B cell (primary cell): Measurements from ENCODE around the gene SETBP1. TPM values are rescaled to one million over a fixed set of nuclear protein-coding genes. Genes with fewer than 3 reads are reported as not detected.

ENCODE experiments used
- ATAC-seq: fragments of 200-7000 bp; cut with Tn5 transposase; one replicate; pipeline ENCODE4 v1.10.0; 2021; ENCODE audit warnings: low read depth, mild to moderate bottlenecking, moderate number of reproducible peaks, moderate library complexity
- CTCF ChIA-PET: fragments of 350-600 bp; sonication (Branson Sonifier 250); formaldehyde crosslinking; loops from one replicate; lab custom pipeline; 2021; ENCODE audit warnings: antibody characterized with exemption, inconsistent platforms; lab: Charles Lee
- POLR2A ChIA-PET: fragments of 350-600 bp; sonication (Branson Sonifier 250); formaldehyde crosslinking; loops from one replicate; lab custom pipeline; 2021; ENCODE audit warnings: antibody characterized with exemption; lab: Charles Lee
- DNase-seq: peaks from one replicate; pipeline ENCODE4 v3.0.0; 2013
- H2AFZ ChIP-seq: 2 replicates; pipeline ENCODE4 v1.6.1; 2012; ENCODE audit warnings: mild to moderate bottlenecking, low read depth, low read length; ENCODE audit not compliant: insufficient read depth, poor library complexity, severe bottlenecking
- H3K27ac ChIP-seq, 2 donors: 1 replicate in 1 of 2; 2 replicates in 1 of 2; pipeline ENCODE4 v1.5.1; 2012 to 2013; ENCODE audit warnings: low read length in 2 of 2, mild to moderate bottlenecking in 2 of 2, moderate library complexity in 1 of 2
- H3K27me3 ChIP-seq, 4 experiments: fragments of 200-600 bp in 1 of 4; sonication (generic) in 1 of 4; replicated peaks in 1 of 4; 1 replicate in 2 of 4; 2 replicates in 2 of 4; pipeline versions ENCODE4 v1.6.1 to v1.7.0; 2013 to 2016; ENCODE audit warnings: low read length in 3 of 4, mild to moderate bottlenecking in 2 of 4, mixed read lengths in 1 of 4, moderate library complexity in 1 of 4; ENCODE audit not compliant: insufficient read depth in 4 of 4, control insufficient read depth in 3 of 4; ENCODE audit errors: control extremely low read depth in 1 of 4
- H3K36me3 ChIP-seq, 2 experiments: replicated peaks in 1 of 2; 1 replicate in 1 of 2; 2 replicates in 1 of 2; pipeline versions ENCODE4 v1.6.1 to v1.7.1; 2013; ENCODE audit warnings: low read length in 1 of 2; ENCODE audit not compliant: insufficient read depth in 2 of 2, control insufficient read depth in 1 of 2; ENCODE audit errors: control extremely low read depth in 1 of 2, extremely low read depth in 1 of 2
- H3K4me1 ChIP-seq, 2 donors: fragments of 200-600 bp in 1 of 2; sonication (generic) in 1 of 2; 1 replicate in 1 of 2; 2 replicates in 1 of 2; pipeline versions ENCODE4 v1.5.1 to v1.6.1; 2013 to 2017; ENCODE audit warnings: low read length in 2 of 2; ENCODE audit not compliant: control insufficient read depth in 2 of 2, insufficient read depth in 2 of 2
- H3K4me2 ChIP-seq: replicated peaks from 2 replicates; pipeline ENCODE3; 2012; ENCODE audit warnings: mild to moderate bottlenecking, low read depth, low read length; ENCODE audit not compliant: poor library complexity, severe bottlenecking
- H3K4me3 ChIP-seq, 5 experiments: fragments of 200-600 bp in 1 of 5; sonication (generic) in 1 of 5; 1 replicate in 3 of 5; 2 replicates in 2 of 5; pipeline versions ENCODE4 v1.5.1 to v1.7.0; 2011 to 2016; ENCODE audit warnings: low read length in 4 of 5, mild to moderate bottlenecking in 4 of 5, low read depth in 2 of 5, control low read depth in 1 of 5, moderate library complexity in 1 of 5; ENCODE audit not compliant: insufficient read depth in 1 of 5; ENCODE audit errors: control extremely low read depth in 1 of 5, extremely low read depth in 1 of 5
- H3K79me2 ChIP-seq: fragments of 200-600 bp; sonication (generic); one replicate; pipeline ENCODE4 v1.6.0; 2016; ENCODE audit warnings: low read length; ENCODE audit not compliant: control insufficient read depth, insufficient read depth
- H3K9ac ChIP-seq: fragments of 200-600 bp; sonication (generic); 2 replicates; pipeline ENCODE4 v1.6.1; 2017; ENCODE audit warnings: mild to moderate bottlenecking, low read length, moderate library complexity
- H3K9me3 ChIP-seq, 3 donors: one replicate each; pipeline versions ENCODE4 v1.6.1 to v1.7.1; 2013; ENCODE audit warnings: low read length in 2 of 3; ENCODE audit not compliant: control insufficient read depth in 2 of 3, insufficient read depth in 1 of 3; ENCODE audit errors: control extremely low read depth in 1 of 3
- H4K20me1 ChIP-seq: 2 replicates; pipeline ENCODE4 v1.6.0; 2012; ENCODE audit warnings: mild to moderate bottlenecking, low read length; ENCODE audit not compliant: insufficient read depth, control insufficient read depth, poor library complexity, severe bottlenecking
- H3K27ac Mint-ChIP-seq: one replicate; pipeline ENCODE4 v1.8.0; 2021; ENCODE audit warnings: mixed read lengths
- H3K27me3 Mint-ChIP-seq: one replicate; pipeline ENCODE4 v1.8.0; 2021; ENCODE audit warnings: mixed read lengths
- H3K4me1 Mint-ChIP-seq: one replicate; pipeline ENCODE4 v1.8.0; 2021; ENCODE audit warnings: mixed read lengths
- H3K4me3 Mint-ChIP-seq: one replicate; pipeline ENCODE4 v1.8.0; 2021; ENCODE audit warnings: mixed read lengths
- H3K9me3 Mint-ChIP-seq: one replicate; pipeline ENCODE4 v1.8.0; 2022; ENCODE audit warnings: mixed read lengths; ENCODE audit not compliant: insufficient read depth
- CTCF ChIP-seq: fragments of 200-600 bp; IDR thresholded peaks from one replicate; pipeline ENCODE4 v1.8.0; 2022; ENCODE audit warnings: antibody characterized with exemption, mild to moderate bottlenecking
- EZH2 ChIP-seq: IDR thresholded peaks from 2 replicates; pipeline ENCODE4 v1.6.1; 2012; ENCODE audit warnings: borderline replicate concordance, low read depth, mild to moderate bottlenecking, moderate library complexity, low read length; ENCODE audit not compliant: insufficient read depth, poor library complexity, severe bottlenecking
- WGBS: methylation state at CpG from one replicate; pipeline ENCODE4 v1.1.5; 2013; ENCODE audit warnings: missing lambda C conversion rate; ENCODE audit not compliant: insufficient coverage; 5-methylcytosine and 5-hydroxymethylcytosine counted together
- intact Hi-C: fragments of 100-400 bp; cut with micrococcal nuclease; formaldehyde crosslinking; loops from one replicate; pipeline ENCODE4 v1.10.0; 2022
- polyA plus RNA-seq: library from polyadenylated mRNA; depleted of rRNA; stranded (reverse); fragments of >200 nt; gene quantifications from 2 replicates; pipeline ENCODE4 v1.2.3, GENCODE V29; 2012
- total RNA-seq, 2 donors: library from RNA; stranded (reverse); fragments of 120-200 nt in 1 of 2; gene quantifications; 1 replicate in 1 of 2; 2 replicates in 1 of 2; pipeline versions ENCODE4 v1.2.3 to v1.2.4, GENCODE V29; 2013 to 2022

Gene SETBP1
- total and polyA plus RNA-seq, 2 donors (not counting 1 experiment from before 2014, with no cell fraction given) = 15.1 to 129 TPM

GRCh38 chr18:44821924-44822323 is 141.2 kb downstream of the SETBP1 start:
- Mint-ChIP-seq H3K4me1 (peaks cover 68% of the 10 kb centered on the region), H3K27me3 (no peaks in the 10 kb centered on the region), H3K9me3 (no peaks in the 10 kb centered on the region), H3K27ac (no peak overlapping the region), H3K4me3 (no peak overlapping the region)
- ChIA-PET POLR2A (no interaction called here), CTCF (interaction anchor here (1.1 to 2.5 kb wide), 3 partner anchors 18 to 391 kb away, joined by 3 to 8 read pairs (median 4); no protein-coding TSS in a partner anchor)
- peaks cover 0 to 1% of the 10 kb centered on the region in 2 experiments for H3K36me3 ChIP-seq
- no peaks in the 10 kb centered on the region for H4K20me1 ChIP-seq
- H3K4me2 ChIP-seq = no peak overlapping the region
- peaks cover 50 to 51% of the 10 kb centered on the region in 2 donors for H3K4me1 ChIP-seq
- no peak for DNase-seq
- 60% methylated on average over 1 of the region's 1 CpG for WGBS
- no peak overlapping the region for H2AFZ ChIP-seq
- H3K27me3 ChIP-seq = no peaks in the 10 kb centered on the region
- intact Hi-C loops = no loop called here
- no peak overlapping the region for H3K27ac ChIP-seq
- no peak overlapping the region for H3K9ac ChIP-seq
- TF ChIP-seq CTCF = no peak
- TF ChIP-seq EZH2 = no peak
- H3K4me3 ChIP-seq = no peak overlapping the region
- ATAC-seq = no peak
- peaks cover 78% of the 10 kb centered on the region for H3K79me2 ChIP-seq
- no peaks in the 10 kb centered on the region for H3K9me3 ChIP-seq

- no peak overlapping the region for H3K4me2 ChIP-seq
- intact Hi-C loops = no loop called here
- ATAC-seq (no peak), DNase-seq (no peak)
- no peaks in the 10 kb centered on the region for H4K20me1 ChIP-seq
- H3K4me1 Mint-ChIP-seq = peaks cover 63% of the 10 kb centered on the region
- H3K4me3 ChIP-seq = no peak overlapping the region
- WGBS = no CpG with 5 or more reads among the region's 3 CpGs
- H3K9me3 Mint-ChIP-seq = no peaks in the 10 kb centered on the region
- H3K9me3 ChIP-seq = no peaks in the 10 kb centered on the region
- no peak overlapping the region for H3K27ac Mint-ChIP-seq
- no peaks in the 10 kb centered on the region for H3K27me3 ChIP-seq
- no peak overlapping the region for H3K4me3 Mint-ChIP-seq
- H3K27ac ChIP-seq = no peak overlapping the region
- TF ChIP-seq EZH2 (no peak), CTCF (no peak)
- no peak overlapping the region for H3K9ac ChIP-seq
- CTCF ChIA-PET = interaction anchor here (1.0 to 2.5 kb wide), 4 partner anchors 15 to 144 kb away, joined by 3 to 8 read pairs (median 4); no protein-coding TSS in a partner anchor
- peaks cover 0 to 1% of the 10 kb centered on the region in 2 experiments for H3K36me3 ChIP-seq
- no peaks in the 10 kb centered on the region for H3K27me3 Mint-ChIP-seq
- peaks cover 38 to 39% of the 10 kb centered on the region in 2 donors for H3K4me1 ChIP-seq
- POLR2A ChIA-PET = no interaction called here
- H3K79me2 ChIP-seq = peaks cover 78% of the 10 kb centered on the region
- H2AFZ ChIP-seq = no peak overlapping the region
Observed at GRCh38 chr18:44823286-44823685, 142.6 kb downstream of the SETBP1 start.
